Chondrocyte (in vitro differentiated cells): ENCODE measurements around the gene M1AP. TPM values are rescaled to one million over a fixed set of nuclear protein-coding genes. Genes with fewer than 3 reads are reported as not detected.

Source experiments
- DNase-seq: peaks from one replicate; pipeline ENCODE4 v3.0.0; 2021; ENCODE audit warnings: mixed read lengths, low spot score
- H3K27ac Mint-ChIP-seq: one replicate; pipeline ENCODE4 v1.8.0; 2021; ENCODE audit warnings: mild to moderate bottlenecking, moderate library complexity, mixed read lengths; ENCODE audit not compliant: unreplicated experiment
- H3K27me3 Mint-ChIP-seq: 2 replicates; pipeline ENCODE4 v1.8.0; 2021; ENCODE audit warnings: low read depth, mixed read lengths
- H3K36me3 Mint-ChIP-seq: 2 replicates; pipeline ENCODE4 v1.8.0; 2021; ENCODE audit warnings: low read depth, mixed read lengths
- H3K4me1 Mint-ChIP-seq: 2 replicates; pipeline ENCODE4 v1.8.0; 2021; ENCODE audit warnings: low read depth, mild to moderate bottlenecking, mixed read lengths
- H3K4me3 Mint-ChIP-seq: one replicate; pipeline ENCODE4 v1.8.0; 2021; ENCODE audit warnings: mild to moderate bottlenecking, moderate library complexity, mixed read lengths; ENCODE audit not compliant: unreplicated experiment
- H3K9me3 Mint-ChIP-seq: 2 replicates; pipeline ENCODE4 v1.8.0; 2021; ENCODE audit warnings: low read depth, mixed read lengths
- total RNA-seq: library from RNA; stranded (reverse); gene quantifications from 3 replicates; pipeline ENCODE4 v1.2.1, GENCODE V29; 2021
- TF ChIP-seq, protein P1 (sequence below): fragments of 200-600 bp; sonication (generic); IDR thresholded peaks from 2 replicates; pipeline ENCODE4 v1.5.0; 2021; ENCODE audit warnings: antibody characterized with exemption, mild to moderate bottlenecking, moderate library complexity

Gene M1AP
- total RNA-seq, 1 donor from 2014 or later = 0.35 TPM

DNA sequence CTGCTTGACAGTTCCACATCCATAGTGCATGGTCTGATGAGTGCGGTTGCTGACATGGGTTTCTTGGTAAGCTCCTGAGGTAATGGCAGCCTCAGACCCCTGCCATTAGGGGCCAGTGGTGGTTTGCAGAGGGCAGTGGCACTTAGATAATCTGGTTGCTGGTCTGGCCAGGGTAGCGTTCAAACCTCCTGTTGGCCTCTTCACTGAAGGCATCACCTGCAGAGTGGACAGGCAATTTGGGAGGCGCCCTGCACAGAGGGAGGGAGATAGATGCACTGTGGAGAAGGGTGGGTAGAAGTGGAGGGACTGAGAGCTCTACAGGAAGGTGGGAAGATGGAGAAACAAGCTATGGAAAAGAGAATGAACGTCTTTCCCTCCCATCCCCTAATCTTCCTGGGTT lies 114.7 kb downstream of the M1AP start:
- H3K4me1 Mint-ChIP-seq = peaks cover 27% of the 10 kb centered on the region
- H3K27ac Mint-ChIP-seq = no peak overlapping the region
- TF ChIP-seq, protein P1, sequence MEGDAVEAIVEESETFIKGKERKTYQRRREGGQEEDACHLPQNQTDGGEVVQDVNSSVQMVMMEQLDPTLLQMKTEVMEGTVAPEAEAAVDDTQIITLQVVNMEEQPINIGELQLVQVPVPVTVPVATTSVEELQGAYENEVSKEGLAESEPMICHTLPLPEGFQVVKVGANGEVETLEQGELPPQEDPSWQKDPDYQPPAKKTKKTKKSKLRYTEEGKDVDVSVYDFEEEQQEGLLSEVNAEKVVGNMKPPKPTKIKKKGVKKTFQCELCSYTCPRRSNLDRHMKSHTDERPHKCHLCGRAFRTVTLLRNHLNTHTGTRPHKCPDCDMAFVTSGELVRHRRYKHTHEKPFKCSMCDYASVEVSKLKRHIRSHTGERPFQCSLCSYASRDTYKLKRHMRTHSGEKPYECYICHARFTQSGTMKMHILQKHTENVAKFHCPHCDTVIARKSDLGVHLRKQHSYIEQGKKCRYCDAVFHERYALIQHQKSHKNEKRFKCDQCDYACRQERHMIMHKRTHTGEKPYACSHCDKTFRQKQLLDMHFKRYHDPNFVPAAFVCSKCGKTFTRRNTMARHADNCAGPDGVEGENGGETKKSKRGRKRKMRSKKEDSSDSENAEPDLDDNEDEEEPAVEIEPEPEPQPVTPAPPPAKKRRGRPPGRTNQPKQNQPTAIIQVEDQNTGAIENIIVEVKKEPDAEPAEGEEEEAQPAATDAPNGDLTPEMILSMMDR = no peak
- H3K36me3 Mint-ChIP-seq = peaks cover 12% of the 10 kb centered on the region
- H3K4me3 Mint-ChIP-seq = no peak overlapping the region
- peak; percentile 37 for DNase-seq
- no peaks in the 10 kb centered on the region for H3K27me3 Mint-ChIP-seq
- no peaks in the 10 kb centered on the region for H3K9me3 Mint-ChIP-seq

DNA sequence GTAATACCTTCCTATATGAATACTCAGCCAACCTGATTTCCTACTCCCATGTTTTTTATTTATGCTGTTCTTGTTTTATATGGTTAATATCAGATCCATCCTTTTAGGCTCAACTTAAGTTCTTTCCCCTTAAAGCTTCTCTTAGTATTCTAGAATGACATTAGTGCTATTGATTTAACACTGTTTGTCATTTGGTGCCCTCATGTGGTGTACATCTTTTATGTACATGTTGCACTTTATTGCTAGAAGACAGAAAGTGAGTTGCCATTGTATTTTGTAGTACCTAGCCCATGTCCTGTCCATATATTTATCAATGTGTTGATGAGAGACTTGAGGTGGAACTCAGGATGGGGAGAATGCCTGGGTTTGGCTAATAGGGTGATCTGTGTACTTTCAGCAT lies 115.9 kb downstream of the M1AP start:
- no peak for DNase-seq
- Mint-ChIP-seq H3K27me3 (no peaks in the 10 kb centered on the region), H3K36me3 (peaks cover 15% of the 10 kb centered on the region), H3K27ac (peak overlapping the region; percentile 9), H3K9me3 (no peaks in the 10 kb centered on the region), H3K4me1 (peaks cover 40% of the 10 kb centered on the region), H3K4me3 (no peak overlapping the region)
- TF ChIP-seq, protein P1 = peak; percentile 75

DNA sequence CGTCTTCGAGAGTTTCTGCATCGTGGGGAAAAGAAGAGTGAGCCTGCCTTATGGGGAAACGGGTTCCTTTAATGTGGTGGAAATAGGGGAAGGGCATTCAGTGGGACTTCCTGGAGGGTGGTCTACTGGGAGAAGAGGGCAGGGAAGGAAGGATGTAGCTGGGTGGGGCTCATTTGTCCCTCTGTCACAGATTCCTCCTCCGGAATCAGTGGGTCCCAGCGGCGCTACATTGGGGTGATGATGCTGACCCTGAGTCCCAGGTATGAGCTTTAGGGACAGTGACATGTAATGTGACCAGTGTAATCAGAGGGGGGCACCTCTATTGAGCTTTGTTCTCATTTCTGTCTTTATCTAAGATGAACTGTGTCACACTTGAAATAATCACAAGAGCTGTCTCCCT lies 116.5 kb downstream of the M1AP start:
- H3K36me3 Mint-ChIP-seq = peaks cover 20% of the 10 kb centered on the region
- DNase-seq = no peak
- no peak overlapping the region for H3K4me3 Mint-ChIP-seq
- TF ChIP-seq, protein P1 = no peak
- no peaks in the 10 kb centered on the region for H3K9me3 Mint-ChIP-seq
- no peaks in the 10 kb centered on the region for H3K27me3 Mint-ChIP-seq
- H3K4me1 Mint-ChIP-seq = peaks cover 40% of the 10 kb centered on the region
- peak overlapping the region; percentile 76 for H3K27ac Mint-ChIP-seq

DNA sequence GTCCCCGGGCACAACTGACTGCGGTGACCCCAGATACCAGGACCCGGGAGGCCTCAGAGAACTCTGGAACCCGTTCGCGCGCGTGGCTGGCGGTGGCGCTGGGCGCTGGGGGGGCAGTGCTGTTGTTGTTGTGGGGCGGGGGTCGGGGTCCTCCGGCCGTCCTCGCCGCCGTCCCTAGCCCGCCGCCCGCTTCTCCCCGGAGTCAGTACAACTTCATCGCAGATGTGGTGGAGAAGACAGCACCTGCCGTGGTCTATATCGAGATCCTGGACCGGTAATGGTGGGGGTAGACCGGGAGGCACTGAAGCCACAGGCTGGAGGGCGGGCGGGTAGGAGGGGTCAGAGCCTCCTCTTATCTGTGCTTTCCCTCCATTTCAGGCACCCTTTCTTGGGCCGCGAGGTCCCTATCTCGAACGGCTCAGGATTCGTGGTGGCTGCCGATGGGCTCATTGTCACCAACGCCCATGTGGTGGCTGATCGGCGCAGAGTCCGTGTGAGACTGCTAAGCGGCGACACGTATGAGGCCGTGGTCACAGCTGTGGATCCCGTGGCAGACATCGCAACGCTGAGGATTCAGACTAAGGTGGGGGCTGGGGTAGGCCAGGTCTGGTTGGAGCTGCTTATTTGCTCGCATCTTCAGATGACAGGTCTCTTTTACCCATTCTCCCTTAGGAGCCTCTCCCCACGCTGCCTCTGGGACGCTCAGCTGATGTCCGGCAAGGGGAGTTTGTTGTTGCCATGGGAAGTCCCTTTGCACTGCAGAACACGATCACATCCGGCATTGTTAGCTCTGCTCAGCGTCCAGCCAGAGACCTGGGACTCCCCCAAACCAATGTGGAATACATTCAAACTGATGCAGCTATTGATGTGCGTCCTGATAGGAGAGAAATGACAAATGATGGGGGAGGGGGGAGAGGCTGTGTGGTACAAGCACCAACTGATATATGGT lies 117.6 kb downstream of the M1AP start:
- Mint-ChIP-seq H3K4me3 (peak overlapping the region; percentile 98), H3K36me3 (peaks cover 27% of the 10 kb centered on the region), H3K27me3 (no peaks in the 10 kb centered on the region), H3K27ac (peak overlapping the region; percentile 89), H3K9me3 (no peaks in the 10 kb centered on the region), H3K4me1 (peaks cover 40% of the 10 kb centered on the region)
- TF ChIP-seq, protein P1 = peak; percentile 11
- peak; percentile 92 for DNase-seq

DNA sequence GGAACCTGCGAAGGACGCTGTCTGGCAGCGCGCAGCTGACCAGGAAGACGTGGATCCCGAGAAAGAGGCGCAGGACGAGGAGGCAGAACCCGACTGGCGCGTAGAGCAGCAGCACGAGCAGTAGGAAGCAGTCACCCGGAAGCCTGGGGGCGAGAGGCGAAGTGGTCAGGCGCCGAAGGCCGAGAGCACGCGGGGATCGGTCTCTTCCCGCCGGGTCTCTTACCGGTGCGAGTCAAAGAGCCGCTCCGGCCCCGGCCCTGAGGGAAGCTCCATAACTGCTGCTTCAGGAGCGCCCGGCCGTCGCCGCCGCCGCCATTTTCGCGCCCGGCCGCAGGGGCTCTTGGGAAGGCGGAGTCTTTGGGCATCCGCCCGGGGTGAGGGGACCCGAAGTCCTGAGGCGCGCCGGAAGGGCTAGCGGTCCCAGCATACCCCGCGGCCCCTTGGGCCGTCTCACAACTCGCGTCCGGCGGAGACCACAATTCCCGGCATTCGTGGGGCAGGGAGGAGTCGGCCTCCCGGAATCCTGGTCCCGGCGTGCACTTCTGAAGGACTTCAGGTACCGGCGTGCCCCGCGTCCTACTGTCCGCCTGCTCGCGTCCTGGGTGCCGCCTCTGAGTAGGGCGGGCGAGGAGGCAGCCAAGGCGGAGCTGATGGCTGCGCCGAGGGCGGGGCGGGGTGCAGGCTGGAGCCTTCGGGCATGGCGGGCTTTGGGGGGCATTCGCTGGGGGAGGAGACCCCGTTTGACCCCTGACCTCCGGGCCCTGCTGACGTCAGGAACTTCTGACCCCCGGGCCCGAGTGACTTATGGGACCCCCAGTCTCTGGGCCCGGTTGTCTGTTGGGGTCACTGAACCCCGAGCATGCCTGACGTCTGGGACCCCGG lies 118.5 kb downstream of the M1AP start, which contains the start of the genes AUP1 and HTRA2:
TSS of gene AUP1 (minus strand) at position 350 of the 882 bp plus-strand sequence. CDS start at position 273, 77 bp downstream.
TSS of gene HTRA2 (plus strand) at position 577 of the 882 bp plus-strand sequence. CDS start at position 651, 74 bp downstream.
- Mint-ChIP-seq H3K9me3 (no peaks in the 10 kb centered on the region), H3K27me3 (no peaks in the 10 kb centered on the region), H3K27ac (peak within 1 kb of the TSS; percentile 95), H3K4me1 (peaks cover 40% of the 10 kb centered on the region), H3K36me3 (peaks cover 27% of the 10 kb centered on the region), H3K4me3 (peak within 1 kb of the TSS; percentile 98)
- TF ChIP-seq, protein P1 = no peak
- DNase-seq = peak; percentile 100
